Measurements from ENCODE around the gene EPHA7. TPM values are rescaled to one million over a fixed set of nuclear protein-coding genes. Genes with fewer than 3 reads are reported as not detected.

Gene EPHA7
- total RNA-seq, 4 donors from 2014 or later: 0.12 to 0.95 TPM; not detected in 2

- DNase-seq (ENCODE audit: low spot score): no peak
Observed at GRCh38 chr6:93371756-93372155, 47.6 kb downstream of the EPHA7 start.

GRCh38 chr6:93369586-93370134, 49.7 kb downstream of the EPHA7 start:
- ATAC-seq (ENCODE audit: low FRiP score) (no peak), DNase-seq (ENCODE audit: low spot score) (no peak)
- no peak for TF ChIP-seq CTCF (IDR thresholded peaks at IDR 0.05)

More at GRCh38 chr6:93371756-93372155, 47.6 kb downstream of the EPHA7 start:
- no peak for TF ChIP-seq CTCF (IDR thresholded peaks at IDR 0.05)
- no peak for ATAC-seq (ENCODE audit: low FRiP score)

GRCh38 chr6:93366506-93366905, 52.9 kb downstream of the EPHA7 start:
- DNase-seq (ENCODE audit: low spot score) (no peak), ATAC-seq (ENCODE audit: low FRiP score) (no peak)
- TF ChIP-seq CTCF (IDR thresholded peaks at IDR 0.05): no peak

GRCh38 chr6:93365445-93365844, 53.9 kb downstream of the EPHA7 start:
- ATAC-seq (ENCODE audit: low FRiP score) (no peak), DNase-seq (ENCODE audit: low spot score) (no peak)

GRCh38 chr6:93358435-93358834, 60.9 kb downstream of the EPHA7 start:
- DNase-seq (ENCODE audit: low spot score) (no peak), ATAC-seq (ENCODE audit: low FRiP score) (no peak)
- no peak for TF ChIP-seq CTCF (IDR thresholded peaks at IDR 0.05)

More at GRCh38 chr6:93365445-93365844, 53.9 kb downstream of the EPHA7 start:
- TF ChIP-seq CTCF (IDR thresholded peaks at IDR 0.05): no peak

GRCh38 chr6:93352604-93353003, 66.8 kb downstream of the EPHA7 start:
- TF ChIP-seq CTCF (IDR thresholded peaks at IDR 0.05): no peak
- DNase-seq (ENCODE audit: low spot score) (no peak), ATAC-seq (ENCODE audit: low FRiP score) (no peak)

- TF ChIP-seq CTCF (IDR thresholded peaks at IDR 0.05): no peak
- DNase-seq (ENCODE audit: low spot score): no peak
- no peak for ATAC-seq (ENCODE audit: low FRiP score)
Observed at GRCh38 chr6:93351222-93351621, 68.1 kb downstream of the EPHA7 start.
